Activated T-cell treated with anti-CD3 and anti-CD28 coated beads for 48 hours (primary cell): Measurements from ENCODE around the gene AP2B1.
"Not testable (repeated sequence)": the region's sequence is repeated elsewhere in the genome, so short reads cannot be mapped to it uniquely, and the experiment has no call there.

Experiments
- DNase-seq: peaks from one replicate; pipeline ENCODE4 v3.0.0-alpha.2; 2020; ENCODE audit warnings: low read depth

The AP2B1 gene

DNA sequence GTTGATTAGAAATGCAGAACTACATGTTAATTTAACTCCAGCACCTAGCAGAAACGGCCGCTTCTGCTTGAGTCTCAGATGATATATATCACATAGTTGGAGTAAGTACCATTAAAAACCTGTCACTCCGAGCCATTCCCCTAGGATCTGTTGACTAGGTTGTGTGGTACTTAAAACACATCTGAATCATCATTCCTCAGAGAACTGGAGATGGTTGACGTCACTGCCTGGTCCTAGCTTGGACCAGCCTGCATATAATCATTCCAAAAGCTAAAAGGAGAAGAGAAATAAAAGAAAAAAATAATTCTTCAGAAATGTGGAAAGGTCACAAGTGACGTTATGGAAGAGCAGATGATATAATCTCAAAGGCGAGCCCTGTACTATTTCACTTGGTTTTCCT, 113.0 kb downstream of the AP2B1 start:
- DNase-seq, result no peak

DNA sequence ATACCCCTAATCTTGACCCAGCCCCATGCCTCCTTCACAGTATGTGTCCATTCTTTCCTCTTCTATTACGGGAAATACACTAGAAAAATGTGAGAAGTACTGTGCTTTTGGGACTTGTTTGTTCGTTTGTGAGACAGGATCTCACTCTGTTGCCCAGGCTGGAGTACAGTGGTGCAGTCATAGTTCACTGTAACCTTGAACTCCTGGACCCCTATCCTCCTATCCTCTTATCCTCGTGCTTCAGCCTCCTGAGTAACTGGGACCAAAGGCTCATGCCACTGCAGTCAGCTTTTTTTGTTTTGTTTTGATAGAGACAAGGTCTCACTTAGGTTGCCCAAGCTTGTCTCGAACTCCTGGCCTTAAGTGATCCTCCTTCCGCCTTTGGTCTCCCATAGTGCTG, 114.4 kb downstream of the AP2B1 start:
- no peak for DNase-seq

DNA sequence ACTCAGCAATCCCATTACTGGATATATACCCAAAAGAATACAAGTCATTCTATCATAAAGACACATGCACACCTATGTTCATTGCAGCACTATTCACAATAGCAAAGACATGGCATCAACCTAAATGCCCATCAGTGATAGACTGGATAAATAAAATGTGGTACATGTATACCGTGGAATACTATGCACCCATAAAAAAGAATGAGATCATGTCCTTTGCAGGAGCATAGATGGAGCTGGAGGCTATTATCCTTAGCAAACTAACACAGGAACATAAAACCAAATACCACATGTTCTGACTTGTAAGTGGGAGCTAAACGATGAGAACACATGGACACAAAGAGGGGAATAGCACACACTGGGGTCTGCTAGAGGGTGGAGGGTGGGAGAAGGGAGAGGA, 116.2 kb downstream of the AP2B1 start:
- not testable (repeated sequence) for DNase-seq

DNA sequence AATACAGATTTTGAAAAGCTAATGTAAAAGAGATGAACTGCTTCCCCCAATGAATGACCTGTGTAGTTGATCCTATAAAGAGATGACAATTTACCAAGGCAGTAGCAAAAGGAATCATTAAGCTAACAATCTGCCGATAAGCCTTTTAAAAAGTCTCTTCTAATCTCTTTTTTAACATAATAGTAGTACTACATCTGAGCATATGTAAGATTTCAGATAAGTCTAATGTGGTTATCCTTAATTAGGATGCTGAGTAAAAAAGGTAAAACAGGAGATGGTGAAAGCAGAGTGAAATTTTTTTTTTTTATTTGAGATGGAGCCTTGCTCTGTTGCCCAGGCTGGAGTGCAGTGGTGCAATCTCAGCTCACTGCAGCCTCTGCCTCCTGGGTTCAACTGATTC, 118.1 kb downstream of the AP2B1 start:
- no peak for DNase-seq

DNA sequence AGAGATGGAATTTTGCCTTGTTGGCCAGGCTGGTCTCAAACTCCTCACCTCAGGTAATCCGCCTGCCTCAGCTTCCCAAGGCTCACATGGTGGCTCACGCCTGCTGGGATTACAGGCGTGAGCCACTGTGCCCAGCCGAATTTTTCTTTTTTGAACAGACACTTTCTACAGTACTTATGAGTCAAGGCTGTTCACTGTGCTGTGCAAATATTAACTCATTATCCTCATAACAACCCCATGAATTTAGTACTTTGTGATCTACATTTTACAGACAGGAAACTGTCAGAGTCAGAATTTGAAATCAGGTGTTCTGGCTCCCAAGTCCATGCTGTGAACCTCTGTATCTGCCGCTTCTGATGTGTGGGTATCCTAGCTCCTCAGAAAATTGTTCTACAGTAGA, 118.6 kb downstream of the AP2B1 start:
- no peak for DNase-seq

DNA sequence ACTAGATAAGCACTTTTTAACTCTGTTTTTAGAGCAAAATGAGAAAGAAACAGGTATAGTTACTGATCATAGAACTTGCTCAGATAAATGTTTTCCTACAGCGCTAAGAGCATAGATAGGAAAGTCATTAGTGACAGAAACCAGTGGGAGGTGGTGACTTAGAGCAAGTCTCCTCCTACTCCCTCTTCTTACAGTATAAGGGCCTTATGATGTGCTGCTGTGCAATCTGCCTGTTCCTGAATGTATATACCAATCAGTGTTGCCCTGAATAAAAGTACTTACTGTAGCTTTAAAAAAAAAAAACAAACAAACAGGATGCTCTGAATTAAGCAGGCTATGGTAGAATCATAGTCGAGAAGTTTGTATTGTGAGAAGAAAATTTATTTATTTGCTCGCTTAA, 121.0 kb downstream of the AP2B1 start:
- DNase-seq, result no peak

DNA sequence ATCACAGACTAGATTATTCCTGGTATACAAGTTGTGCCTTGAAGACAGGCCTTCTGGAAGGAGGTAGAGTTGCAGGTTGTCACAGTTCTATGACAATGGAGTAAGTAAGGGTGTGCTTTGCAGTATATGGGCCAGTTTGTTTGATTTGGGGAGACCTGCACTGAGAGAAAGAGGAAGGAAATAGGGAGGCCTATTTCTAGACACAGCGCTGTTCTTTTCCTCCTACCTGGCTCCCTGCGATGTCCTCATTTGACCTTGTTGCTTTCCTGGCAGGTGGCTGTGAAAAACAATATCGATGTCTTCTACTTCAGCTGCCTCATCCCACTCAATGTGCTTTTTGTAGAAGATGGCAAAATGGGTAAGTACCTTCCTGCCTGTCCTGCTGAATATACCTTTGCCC, 121.8 kb downstream of the AP2B1 start:
- DNase-seq, result no peak

DNA sequence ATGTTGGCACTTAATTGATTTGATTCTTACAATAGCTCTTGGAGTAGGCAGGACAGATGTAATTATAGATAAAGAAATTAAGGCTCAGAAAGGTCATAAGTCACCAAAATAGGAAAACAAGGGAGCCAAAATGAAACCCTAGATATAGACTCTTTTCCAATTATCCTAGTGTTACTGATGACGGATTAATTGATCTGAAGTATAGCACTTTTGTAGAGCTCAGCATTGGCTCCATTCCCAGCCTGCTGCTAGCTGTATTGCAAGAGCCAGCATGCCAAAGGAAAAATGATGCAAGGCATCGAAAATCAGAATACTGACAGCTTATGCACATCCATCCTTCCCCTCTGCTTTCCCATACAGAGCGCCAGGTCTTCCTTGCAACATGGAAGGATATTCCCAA, 122.8 kb downstream of the AP2B1 start:
- no peak for DNase-seq

DNA sequence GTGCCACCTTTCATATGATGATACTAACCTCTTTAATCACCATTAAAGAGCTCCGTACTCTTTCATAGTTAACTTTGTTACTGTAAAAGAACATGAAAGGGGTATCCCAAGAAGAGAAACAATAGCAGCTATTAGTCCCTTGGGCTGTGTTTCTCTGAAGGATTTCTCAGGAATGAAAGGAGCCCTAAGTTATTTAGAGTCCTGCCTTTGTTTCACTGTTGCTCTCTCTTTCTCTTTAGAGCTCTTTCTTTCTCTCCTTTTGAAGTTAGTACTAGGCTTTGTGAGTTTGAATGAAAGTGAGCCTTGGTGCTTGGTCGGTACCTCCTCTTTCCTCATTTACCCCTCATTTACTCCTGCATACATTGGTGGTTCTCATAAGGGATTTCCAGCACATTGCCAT, 123.8 kb downstream of the AP2B1 start:
- DNase-seq, result no peak

DNA sequence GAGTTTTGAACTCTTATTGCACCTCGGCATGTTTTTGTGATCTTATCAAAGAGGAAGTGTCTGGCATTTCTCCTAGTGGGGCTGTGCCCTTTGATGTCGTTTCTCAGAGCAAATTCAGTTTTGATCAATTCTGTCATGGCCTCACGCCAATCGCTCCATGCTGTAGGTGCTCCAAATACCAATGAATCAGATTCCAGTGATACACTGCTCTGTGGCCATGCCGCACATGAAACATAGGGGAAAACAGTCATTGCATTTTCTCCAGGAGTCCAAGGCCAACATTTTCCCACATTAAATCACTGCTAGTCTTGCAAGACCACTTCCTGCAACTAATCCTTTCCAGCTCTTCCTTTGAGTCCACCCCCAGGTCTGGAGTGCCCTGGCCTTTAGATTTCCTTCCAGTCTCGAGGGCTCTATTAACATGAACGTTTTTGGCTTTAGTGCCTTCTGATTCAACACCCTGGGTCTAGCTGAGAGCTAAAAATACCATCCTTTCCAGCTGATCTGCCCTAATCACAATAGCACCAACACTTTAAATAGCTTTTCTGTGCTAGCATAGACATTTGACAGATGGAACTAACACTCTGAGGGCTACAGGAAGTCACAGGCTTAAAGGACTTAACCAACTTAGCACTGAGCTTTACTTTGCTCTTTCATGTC, 126.1 kb downstream of the AP2B1 start:
- no peak for DNase-seq

DNA sequence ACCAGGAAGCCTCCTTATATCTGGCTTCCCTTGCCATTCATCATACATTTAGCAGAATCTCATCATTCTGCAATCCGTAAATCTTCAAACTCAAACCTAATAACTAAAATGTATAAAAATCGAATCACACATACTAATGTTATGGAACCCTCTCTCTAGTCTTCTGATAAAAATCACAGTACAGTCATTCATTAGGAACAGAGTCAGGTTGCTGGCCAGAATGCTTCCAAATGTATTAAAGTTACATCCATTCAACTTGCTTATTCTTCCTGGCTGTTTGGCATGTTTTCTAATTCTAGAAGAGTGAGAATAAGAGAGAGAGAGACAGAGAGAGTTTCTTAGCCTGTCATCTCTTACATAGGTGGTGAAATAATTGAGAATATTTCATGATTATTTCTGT, 127.9 kb downstream of the AP2B1 start:
- DNase-seq, result no peak

DNA sequence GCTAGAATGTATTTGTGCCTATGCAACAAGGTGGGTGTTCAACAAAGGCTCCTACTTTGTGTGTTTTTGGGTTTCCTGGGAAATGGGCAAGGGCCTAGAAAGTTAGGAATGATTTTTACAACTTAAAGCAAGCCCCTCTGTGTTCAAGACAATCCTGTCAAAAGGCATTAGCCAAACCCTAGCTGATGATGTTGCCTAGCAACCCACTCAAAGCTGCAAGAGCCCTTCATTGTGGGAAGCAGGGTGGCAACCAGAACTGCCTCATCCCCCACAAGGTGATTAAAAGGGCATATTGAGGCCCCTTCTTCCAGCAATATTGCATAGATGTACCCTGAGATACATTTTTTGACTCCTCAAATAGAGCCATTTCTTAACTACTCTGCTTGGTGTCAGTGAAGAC, 128.3 kb downstream of the AP2B1 start:
- DNase-seq, result no peak

DNA sequence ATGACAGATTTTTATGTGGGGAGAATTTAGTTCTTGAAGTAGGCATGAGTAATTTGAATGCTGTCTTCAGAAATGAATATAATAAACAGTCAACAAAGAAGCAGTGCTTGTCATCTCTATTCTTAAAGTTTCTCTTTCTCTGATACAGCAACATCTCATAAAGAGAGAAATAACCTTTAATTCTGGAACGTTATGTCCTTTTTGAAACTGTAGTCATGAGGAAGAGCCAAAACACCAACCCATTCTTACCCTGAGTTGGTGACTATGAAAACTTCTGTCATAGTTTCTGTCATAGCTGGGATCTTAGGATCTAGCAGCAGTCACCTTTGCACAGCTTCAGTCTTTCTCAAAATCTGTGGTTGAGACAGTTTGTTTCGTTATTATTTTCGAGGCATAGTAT, 129.1 kb downstream of the AP2B1 start:
- no peak for DNase-seq

DNA sequence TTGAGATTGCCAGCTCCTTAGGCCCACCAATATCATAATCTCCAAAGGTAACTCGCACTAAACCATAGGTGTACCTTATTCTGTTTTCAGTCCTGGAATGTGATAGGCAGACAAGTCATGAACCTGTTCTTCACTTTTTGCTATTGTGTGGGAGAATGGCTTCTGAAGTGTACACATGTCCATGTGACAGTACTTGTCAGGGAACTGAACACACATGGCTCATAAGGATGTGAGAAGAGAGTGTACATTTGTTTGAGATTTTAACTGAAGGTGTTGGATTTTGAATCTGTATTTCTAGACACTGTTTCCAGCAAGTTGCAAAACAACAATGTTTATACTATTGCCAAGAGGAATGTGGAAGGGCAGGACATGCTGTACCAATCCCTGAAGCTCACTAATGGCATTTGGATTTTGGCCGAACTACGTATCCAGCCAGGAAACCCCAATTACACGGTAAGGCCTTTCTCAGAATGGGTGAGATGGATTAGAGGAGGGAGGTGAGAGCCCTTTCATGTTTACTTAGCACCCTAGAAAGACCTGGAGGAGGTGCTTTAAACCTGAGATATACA, 129.9 kb downstream of the AP2B1 start:
- no peak for DNase-seq

DNA sequence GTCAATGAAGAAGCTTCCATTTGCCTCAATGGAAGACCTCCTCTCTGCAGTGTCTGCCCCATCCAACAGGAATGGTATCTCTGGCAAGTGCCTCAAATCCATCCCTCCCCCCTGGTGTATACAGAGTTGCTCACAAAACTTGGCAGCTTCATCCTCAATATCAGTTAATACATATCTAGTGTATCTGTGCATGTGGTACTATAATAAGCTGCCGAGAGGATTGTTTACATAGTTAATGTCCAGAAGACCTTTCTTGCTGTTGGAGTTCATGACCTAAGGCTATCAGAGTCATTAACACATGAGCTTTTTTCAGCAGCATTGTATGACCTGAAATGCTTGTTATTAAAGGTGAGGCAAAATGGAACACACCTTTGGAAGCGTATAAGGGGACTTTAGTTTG, 130.4 kb downstream of the AP2B1 start:
- no peak for DNase-seq

DNA sequence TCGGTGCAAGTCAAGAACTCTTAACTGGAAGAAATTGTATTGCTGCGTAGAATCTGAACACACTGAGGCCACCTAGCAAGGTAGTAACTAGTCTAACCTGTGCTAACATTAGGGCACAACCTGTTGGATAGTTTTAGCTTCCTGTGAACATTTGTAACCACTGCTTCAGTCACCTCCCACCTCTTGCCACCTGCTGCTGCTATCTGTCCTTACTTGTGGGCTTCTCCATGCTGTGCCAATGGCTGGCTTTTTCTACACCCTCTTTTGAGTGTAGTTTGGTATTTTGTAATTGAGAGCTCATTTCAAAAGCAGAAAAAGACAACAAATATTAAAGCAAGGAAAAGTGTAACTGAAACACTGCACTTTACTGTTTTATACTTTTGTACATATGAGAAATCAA, 136.6 kb downstream of the AP2B1 start:
- DNase-seq, result no peak

DNA sequence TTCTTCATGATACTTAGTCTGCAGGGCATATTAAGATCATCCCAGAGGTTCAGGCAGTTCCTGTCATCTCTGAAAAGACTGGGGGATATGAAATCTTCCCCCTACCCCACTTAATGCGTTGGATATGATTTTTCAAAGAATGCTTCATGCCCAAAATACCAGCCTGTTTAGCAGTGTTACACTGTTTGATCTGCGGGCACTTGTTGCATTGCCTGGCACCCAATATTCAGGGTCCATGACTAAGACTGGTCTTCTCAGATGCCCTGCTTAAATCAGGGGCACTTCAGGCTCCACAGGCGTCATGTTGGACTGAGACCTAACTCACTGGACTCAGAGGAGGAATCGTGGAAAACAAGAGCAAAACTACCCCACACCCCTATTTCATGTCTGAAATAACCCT, 137.9 kb downstream of the AP2B1 start:
- DNase-seq, result no peak

DNA sequence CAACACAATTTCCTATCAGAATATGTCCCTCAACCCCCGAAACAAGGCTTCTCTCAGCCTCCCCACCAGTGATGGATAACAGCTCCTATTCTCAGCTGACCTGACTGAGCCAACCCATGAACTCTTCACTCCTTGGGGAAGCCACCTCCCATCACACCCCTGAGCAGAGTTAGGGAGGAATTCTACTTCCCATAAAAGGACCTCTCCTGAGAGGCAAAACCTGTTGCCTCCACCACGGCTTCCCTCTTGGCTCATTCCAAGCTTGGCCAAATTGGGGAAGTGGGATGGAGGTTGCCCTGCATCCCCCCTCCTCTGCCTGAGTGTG, 138.6 kb downstream of the AP2B1 start:
- DNase-seq, result no peak

DNA sequence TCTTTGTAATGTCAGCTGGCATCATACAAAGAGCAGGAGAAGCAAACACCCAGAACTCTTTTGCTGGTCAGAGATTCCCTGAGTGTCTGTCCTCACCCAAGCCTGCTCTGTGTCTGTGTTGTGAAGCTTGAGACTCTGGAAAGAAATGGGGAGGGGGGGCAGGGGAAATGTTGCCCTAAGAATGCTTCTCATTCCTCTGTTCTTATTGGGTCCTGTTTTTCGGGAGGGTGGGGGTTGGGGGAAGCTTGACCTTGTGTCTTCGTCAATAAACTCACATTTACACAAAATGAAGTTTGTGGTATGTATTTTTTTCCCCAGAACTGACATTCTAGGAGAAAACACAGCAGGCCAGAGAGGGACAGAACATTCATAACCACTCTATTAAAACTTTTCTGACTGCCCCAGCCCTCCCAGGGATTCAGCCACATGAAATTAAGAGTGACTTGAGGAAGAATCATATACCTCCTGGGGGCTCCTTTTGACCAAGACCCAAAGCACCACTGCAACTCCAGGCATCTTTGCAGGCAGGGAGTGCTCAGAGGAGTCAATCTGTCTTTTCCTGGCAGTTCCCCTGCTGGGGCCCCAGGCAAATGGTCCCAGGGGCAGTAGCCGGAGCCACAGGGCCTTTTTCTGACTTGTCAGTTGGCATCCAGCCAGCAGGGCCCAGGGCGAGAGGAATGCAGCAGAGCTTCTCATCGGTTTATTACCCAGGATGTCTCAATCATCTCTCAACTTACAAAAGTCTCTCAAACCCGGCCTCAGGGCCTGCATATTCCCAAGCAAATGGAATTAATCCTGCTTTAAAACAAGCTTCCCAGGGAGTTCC, 139.2 kb downstream of the AP2B1 start:
- no peak for DNase-seq

DNA sequence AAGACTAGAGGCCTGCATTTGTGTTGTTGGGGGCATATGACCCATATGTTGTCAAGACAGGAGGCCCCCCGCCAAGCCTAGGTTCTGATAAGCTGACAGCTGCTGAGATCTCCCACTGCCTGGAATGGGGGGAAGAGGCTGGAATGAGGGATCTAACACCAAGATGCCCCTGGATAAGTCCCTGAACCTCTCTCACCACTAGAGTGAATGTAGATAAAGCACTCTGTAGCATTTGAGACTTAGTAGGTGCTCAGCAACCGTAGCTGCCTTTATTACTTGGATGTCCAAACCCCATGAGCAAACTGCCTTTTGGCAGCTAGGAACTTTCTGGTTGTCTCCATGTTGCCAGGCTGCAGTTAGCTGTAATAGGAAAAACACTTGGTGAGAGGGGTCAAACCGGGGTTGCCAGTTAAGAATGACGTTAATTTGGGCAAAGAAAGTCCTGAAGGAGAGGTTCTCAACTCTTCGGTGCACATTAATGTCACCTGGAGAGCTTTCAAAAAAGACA, 139.9 kb downstream of the AP2B1 start:
- DNase-seq, result no peak

DNA sequence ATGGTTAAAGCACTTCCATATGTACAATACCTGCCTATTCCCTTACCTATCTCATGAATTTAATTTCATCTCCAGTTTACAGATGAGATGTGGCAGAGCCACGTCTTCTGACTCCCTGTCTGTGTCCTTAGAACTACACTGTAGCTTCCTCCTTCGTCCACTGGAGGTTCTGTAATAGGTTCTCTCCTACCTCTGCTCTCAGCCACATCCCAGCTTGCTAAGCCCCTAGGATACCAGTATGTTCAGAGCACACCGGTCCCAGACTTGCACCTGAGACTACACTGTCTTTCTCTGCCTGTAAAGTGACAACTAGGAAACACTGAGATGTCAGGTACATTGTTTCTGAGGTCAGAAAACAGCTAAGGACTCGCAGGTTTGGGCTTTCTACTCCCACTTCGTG, 140.5 kb downstream of the AP2B1 start:
- no peak for DNase-seq

DNA sequence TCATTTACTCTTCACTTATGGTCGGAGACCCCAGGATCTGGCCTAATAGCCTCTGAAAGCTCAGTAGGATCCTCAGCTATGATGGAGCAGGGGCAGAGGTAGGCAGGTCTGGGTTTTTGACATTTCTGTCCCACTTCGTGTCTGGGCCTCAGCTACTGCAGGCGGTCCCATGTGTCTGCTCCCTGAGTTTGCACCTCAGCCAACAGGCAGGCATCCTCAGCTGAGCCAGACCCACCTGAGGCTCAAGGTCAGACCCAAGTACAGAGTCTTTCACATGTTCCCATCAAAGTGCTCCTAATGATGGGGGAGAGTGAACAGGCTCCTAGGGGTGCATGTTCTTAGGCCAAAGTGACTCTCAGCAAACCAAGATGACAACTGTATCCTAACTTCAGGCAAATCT, 141.4 kb downstream of the AP2B1 start:
- no peak for DNase-seq

DNA sequence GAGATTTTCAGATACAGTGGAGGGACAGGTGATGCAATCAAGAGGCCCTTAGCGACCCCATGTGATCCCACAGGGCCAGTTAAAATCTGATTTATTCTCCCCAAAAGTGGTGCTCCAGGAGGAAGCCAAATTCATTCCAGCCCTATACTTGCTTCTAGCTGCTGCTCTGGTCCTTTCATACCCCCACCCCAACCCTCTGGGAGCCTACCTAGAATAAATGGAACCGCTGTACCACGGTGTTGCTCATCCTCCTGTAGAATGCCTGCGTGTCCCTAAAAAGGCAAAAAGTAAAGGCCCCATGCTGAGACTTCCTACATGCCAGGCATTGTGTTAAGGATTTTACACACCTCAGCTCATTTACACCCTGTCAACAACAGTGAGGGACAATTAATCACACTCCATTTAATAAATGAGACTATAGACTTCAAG, 142.3 kb downstream of the AP2B1 start:
- DNase-seq, result no peak
